Measurements from ENCODE around the gene ANKRD6.

Gene ANKRD6

DNA sequence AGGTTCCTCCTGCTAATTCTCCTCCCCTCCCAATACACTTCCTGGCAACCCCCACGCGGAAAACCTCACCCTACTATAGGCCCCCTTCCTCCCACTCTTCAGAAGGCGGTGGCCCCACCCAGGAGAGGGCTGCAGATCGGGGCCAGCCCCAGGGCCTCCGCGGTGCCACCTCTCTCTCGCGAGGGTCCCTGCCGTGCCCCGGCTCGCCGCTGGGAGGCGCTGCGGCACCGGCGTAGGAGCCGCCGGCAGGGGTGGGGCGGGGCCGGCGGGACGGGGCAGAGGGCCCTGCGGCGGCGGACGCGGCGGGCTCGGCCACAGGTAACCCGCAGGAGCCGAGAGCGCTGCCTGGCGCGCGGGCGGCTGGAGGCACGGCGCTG is at the start of gene ANKRD6:
TSS of gene ANKRD6 (plus strand) at position 278 of the 377 bp plus-strand sequence. CDS start 133,825 bp downstream, outside the sequence.
- peak within 1 kb of the TSS; percentile 86; the same call in 1 of the 2 replicates for H3K27ac ChIP-seq
- peak; percentile 96 for TF ChIP-seq CTCF (conservative IDR thresholded peaks at IDR 0.05)

DNA sequence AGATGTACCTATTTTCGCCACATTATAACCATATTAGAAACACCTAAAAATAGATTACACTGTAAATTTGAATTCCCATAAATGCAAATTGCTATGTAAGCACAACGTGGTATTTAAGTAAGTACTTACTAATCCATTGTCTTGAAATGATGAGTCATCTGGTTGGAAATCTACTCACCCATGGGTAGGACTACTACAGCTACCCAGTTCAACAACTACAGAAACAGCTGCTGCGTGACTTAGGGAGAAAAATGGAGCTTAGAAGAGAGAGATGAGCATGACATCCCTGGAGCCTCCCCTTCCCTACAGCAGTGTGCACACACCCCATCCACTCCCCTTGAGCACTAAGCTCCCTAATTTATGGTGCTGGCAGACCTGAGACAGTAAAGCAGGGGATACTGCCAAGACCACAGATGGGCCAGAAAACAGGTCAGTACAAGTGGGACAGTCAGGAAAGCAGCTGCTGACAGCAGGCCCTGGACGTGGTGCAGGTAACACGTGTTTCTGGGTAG is 47.7 kb upstream of the ANKRD6 start:
- TF ChIP-seq CTCF (conservative IDR thresholded peaks at IDR 0.05): no peak
- H3K27ac ChIP-seq: no peak overlapping the region

- TF ChIP-seq CTCF (conservative IDR thresholded peaks at IDR 0.05): no peak
- no peak overlapping the region for H3K27ac ChIP-seq
Measured at GRCh38 chr6:89385846-89386245, 47.1 kb upstream of the ANKRD6 start.

GRCh38 chr6:89386917-89387491 is 45.9 kb upstream of the ANKRD6 start:
- TF ChIP-seq CTCF (conservative IDR thresholded peaks at IDR 0.05): no peak
- H3K27ac ChIP-seq: no peak overlapping the region

DNA sequence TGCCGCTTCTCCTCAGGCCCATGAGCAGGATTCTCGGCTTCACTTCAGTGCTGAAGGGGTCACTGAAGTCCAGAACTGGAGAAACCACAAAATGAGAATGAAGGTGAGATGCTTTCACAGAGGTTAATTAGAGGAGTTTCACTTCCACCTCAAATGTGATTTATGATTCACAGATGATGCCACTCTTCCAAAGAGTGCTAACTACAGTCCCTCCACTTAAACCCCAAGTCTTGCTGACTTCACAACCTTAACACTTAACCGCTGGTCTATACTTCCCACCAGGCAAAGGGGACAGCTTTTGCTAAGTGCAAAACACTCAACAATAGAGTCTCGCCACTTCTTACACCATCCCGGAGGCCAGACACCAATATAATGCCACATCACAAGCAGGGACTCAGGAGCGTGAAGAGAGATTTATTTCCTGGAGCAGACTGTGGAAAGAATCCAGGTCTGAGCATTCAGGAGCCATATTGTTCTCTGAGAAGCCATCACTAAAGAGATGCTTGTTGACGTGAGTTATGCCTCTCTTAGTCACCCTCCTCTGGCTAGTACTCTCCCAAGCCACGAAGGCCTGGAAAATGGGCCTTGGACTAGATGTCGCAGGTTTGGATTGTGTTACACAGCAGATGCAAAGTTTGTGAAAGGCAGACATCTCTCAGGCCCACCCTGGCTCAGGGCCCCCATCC is 45.3 kb upstream of the ANKRD6 start:
- TF ChIP-seq CTCF (conservative IDR thresholded peaks at IDR 0.05): no peak
- no peak overlapping the region for H3K27ac ChIP-seq

- TF ChIP-seq CTCF (conservative IDR thresholded peaks at IDR 0.05): no peak
- H3K27ac ChIP-seq: no peak overlapping the region
Measured at GRCh38 chr6:89388846-89389245, 44.1 kb upstream of the ANKRD6 start.

DNA sequence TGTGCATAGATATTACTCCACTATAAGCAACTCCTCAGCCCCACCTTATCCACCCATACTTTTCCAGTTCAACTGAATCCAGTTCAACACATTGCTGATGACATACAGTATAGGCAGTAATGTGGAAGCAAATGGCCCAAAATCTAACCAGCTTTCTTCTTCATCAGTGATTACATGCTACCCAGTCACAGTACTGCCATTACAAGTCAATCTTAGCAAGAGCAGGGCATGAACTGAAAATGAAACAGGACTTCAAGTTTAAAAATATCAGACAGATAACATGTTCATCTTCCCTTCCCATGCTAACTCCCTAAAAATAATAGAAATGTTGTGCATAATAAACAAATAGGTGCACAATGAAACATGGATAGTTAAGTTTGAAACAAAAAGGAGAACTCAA is 40.1 kb upstream of the ANKRD6 start:
- no peak for TF ChIP-seq CTCF (conservative IDR thresholded peaks at IDR 0.05)

More for the DNA sequence above, 40.1 kb upstream of the ANKRD6 start:
- H3K27ac ChIP-seq: no peak overlapping the region
